Heart left ventricle (tissue), 13 donors: ENCODE measurements around the gene EPHA8.

Experiments used
- CTCF ChIP-seq, 12 donors: fragments of 200-600 bp; sonication (generic) in 4 of 12; IDR thresholded peaks; one replicate each; pipeline versions ENCODE4 v1.5.0 to v1.8.0; 2018 to 2022; ENCODE audit warnings: antibody characterized with exemption in 12 of 12, mild to moderate bottlenecking in 5 of 12
- POLR2A ChIP-seq, 2 donors: fragments of 450-650 bp; IDR thresholded peaks; one replicate each; pipeline ENCODE4 v1.6.1; 2017; ENCODE audit warnings: antibody characterized with exemption in 2 of 2, mild to moderate bottlenecking in 2 of 2, moderate library complexity in 2 of 2
- donor health status: ischemic (EF 13 %, LVEDD 7.1; RV severe dilation, severe dysfunction).
- donor health status: DM: no; HTN: yes; CAD: no.
- donor health status: DM: no; HTN: no; CAD: no.
- donor health status: ischemic (EF 25% LVEDD 6.9; RV normal size, moderate dysfunction).
- donor health status: ischemic (EF 25% LVEDD 5.7; RV mildly dilated, moderate dysfunction).
- donor health status: ischemic (EF 35%, LVEDD 5.7; RV mildly dilated, moderate dysfunction).
- donor health status: nonischemic (EF 11% LVEDD 7.7; RV severe dilation, severe dysfunction).
- donor health status: DM: yes; HTN: yes; CAD: no.
- donor health status: PGD.
- donor health status: ischemic (EF 29% LVEDD 5.4; RV normal size, mild dysfunction).
- donor health status: nonischemic (EF 23%, LVEDD 6.1; RV moderate dilation, normal function).

- TF ChIP-seq CTCF (IDR thresholded peaks at IDR 0.05) (no peak), POLR2A (IDR thresholded peaks at IDR 0.05) (no peak)
These were observed 18.1 kb upstream of the EPHA8 start for GRCh38 chr1:22545141-22545540.
